HG02588 (cell line): ENCODE data around the gene FTSJ1.
"Not testable (repeated sequence)": the region's sequence is repeated elsewhere in the genome, so short reads cannot be mapped to it uniquely, and the experiment has no call there.

Source experiments
- ATAC-seq: cut with Tn5 transposase; IDR thresholded peaks from one replicate; pipeline ENCODE4 v1.9.1; 2021; ENCODE audit warnings: mild to moderate bottlenecking, moderate library complexity; ENCODE audit not compliant: unreplicated experiment

FTSJ1 gene

GRCh38 chrX:48520976-48521352, 45.0 kb downstream of the FTSJ1 start:
- ATAC-seq = no peak

- ATAC-seq = peak; percentile 98
Measured at GRCh38 chrX:48521353-48522243, 45.6 kb downstream of the FTSJ1 start, which contains the start of gene EBP. TSS of gene EBP (plus strand) at chrX:48521808. CDS start at chrX:48523772, 1,964 bp downstream.

GRCh38 chrX:48522291-48522690, 46.3 kb downstream of the FTSJ1 start:
- no peak for ATAC-seq

- no peak for ATAC-seq
Measured at GRCh38 chrX:48523682-48524081, 47.7 kb downstream of the FTSJ1 start.

GRCh38 chrX:48525853-48526252, 49.9 kb downstream of the FTSJ1 start:
- not testable (repeated sequence) for ATAC-seq

- no peak for ATAC-seq
Measured at GRCh38 chrX:48530736-48531135, 54.7 kb downstream of the FTSJ1 start.

- ATAC-seq = no peak
Measured at GRCh38 chrX:48531358-48531959, 55.5 kb downstream of the FTSJ1 start.

GRCh38 chrX:48532161-48532560, 56.2 kb downstream of the FTSJ1 start:
- no peak for ATAC-seq

- ATAC-seq = no peak
Measured at GRCh38 chrX:48533165-48533564, 57.2 kb downstream of the FTSJ1 start.
